Caco-2 (cell line): ENCODE measurements around the gene KREMEN1. TPM values are rescaled to one million over a fixed set of nuclear protein-coding genes. Genes with fewer than 3 reads are reported as not detected.
A peak's percentile ranks its signal among the peaks of the same experiment; 100 is the strongest.

Experiments
- BruUV-seq: library from RNA; stranded (reverse); fragments of 400-500 nt; replicated peaks from 2 replicates; lab custom pipeline; 2021; lab: Mats Ljungman, UMichigan
- CTCF ChIA-PET: fragments of 300-600 bp; sonication (Branson Sonifier 250); formaldehyde crosslinking; loops from one replicate; lab custom pipeline; 2022; ENCODE audit warnings: antibody characterized with exemption; lab: Charles Lee
- POLR2A ChIA-PET: fragments of 300-600 bp; sonication (Branson Sonifier 250); formaldehyde crosslinking; loops from one replicate; lab custom pipeline; 2022; ENCODE audit warnings: antibody characterized with exemption; lab: Charles Lee
- DNase-seq, 2 experiments: peaks; one replicate each; pipeline versions ENCODE4 v3.0.0 to v3.0.0-alpha.2; 2020 to 2022
- H3K27me3 ChIP-seq: replicated peaks from 2 replicates; pipeline ENCODE4 v1.6.0; 2011; ENCODE audit warnings: low read length; ENCODE audit not compliant: control insufficient read depth, insufficient read depth
- H3K36me3 ChIP-seq: 2 replicates; pipeline ENCODE4 v1.5.1; 2011; ENCODE audit warnings: low read length; ENCODE audit not compliant: control insufficient read depth, insufficient read depth
- H3K4me1 ChIP-seq: fragments of 250-450 bp; sonication (Bioruptor Pico); 2 replicates; pipeline ENCODE4 v1.5.1; 2020; ENCODE audit warnings: mild to moderate bottlenecking
- H3K4me3 ChIP-seq: 2 replicates; pipeline ENCODE4 v1.5.1; 2011; ENCODE audit warnings: low read depth, mild to moderate bottlenecking, control low read depth, low read length
- H3K9me3 ChIP-seq: fragments of 250-450 bp; sonication (Bioruptor Pico); 2 replicates; pipeline ENCODE4 v1.5.1; 2020; ENCODE audit warnings: mild to moderate bottlenecking, moderate library complexity
- H3K27ac Mint-ChIP-seq: one replicate; pipeline ENCODE4 v1.8.0; 2022; ENCODE audit warnings: mixed read lengths; ENCODE audit not compliant: unreplicated experiment
- H3K27me3 Mint-ChIP-seq: one replicate; pipeline ENCODE4 v1.8.0; 2022; ENCODE audit warnings: mixed read lengths; ENCODE audit not compliant: insufficient read depth, unreplicated experiment
- H3K36me3 Mint-ChIP-seq: one replicate; pipeline ENCODE4 v1.8.0; 2022; ENCODE audit warnings: mild to moderate bottlenecking, mixed read lengths; ENCODE audit not compliant: insufficient read depth, unreplicated experiment
- H3K4me1 Mint-ChIP-seq: one replicate; pipeline ENCODE4 v1.8.0; 2022; ENCODE audit warnings: low read depth, mixed read lengths; ENCODE audit not compliant: unreplicated experiment
- H3K4me3 Mint-ChIP-seq: one replicate; pipeline ENCODE4 v1.8.0; 2022; ENCODE audit warnings: mild to moderate bottlenecking, moderate library complexity, mixed read lengths; ENCODE audit not compliant: unreplicated experiment
- H3K9me3 Mint-ChIP-seq: one replicate; pipeline ENCODE4 v1.8.0; 2022; ENCODE audit warnings: mixed read lengths; ENCODE audit not compliant: unreplicated experiment
- CTCF ChIP-seq, 2 experiments: fragments of 200-600 bp in 1 of 2; IDR thresholded peaks; 1 replicate in 1 of 2; 2 replicates in 1 of 2; pipeline versions ENCODE4 v1.5.1 to v1.8.0; 2011 to 2022; ENCODE audit warnings: antibody characterized with exemption in 1 of 2, control low read depth in 1 of 2, inconsistent platforms in 1 of 2, low read depth in 1 of 2, low read length in 1 of 2, mild to moderate bottlenecking in 1 of 2, moderate library complexity in 1 of 2; ENCODE audit not compliant: insufficient read depth in 1 of 2, severe bottlenecking in 1 of 2, unreplicated experiment in 1 of 2
- intact Hi-C: fragments of 100-400 bp; cut with micrococcal nuclease; formaldehyde crosslinking; loops from one replicate; pipeline ENCODE4 v1.10.0; 2022; ENCODE audit not compliant: unreplicated experiment
- total RNA-seq: library from RNA; stranded (reverse); gene quantifications from 2 replicates; pipeline ENCODE4 v1.2.3, GENCODE V29; 2022

KREMEN1 gene
- total RNA-seq, 1 experiment from 2014 or later = 29.7 TPM

- no peak for TF ChIP-seq CTCF (IDR thresholded peaks at IDR 0.05; ENCODE audit: insufficient read depth in 1 of 2, low read depth in 1 of 2, low read length in 1 of 2, severe bottlenecking in 1 of 2, unreplicated experiment in 1 of 2)
- no peaks in the 10 kb centered on the region for H3K36me3 ChIP-seq
- DNase-seq = peak; percentile 39 to 54
- intact Hi-C loops = no loop called here
- no peaks in the 10 kb centered on the region for H3K9me3 ChIP-seq
- H3K4me3 Mint-ChIP-seq = peak overlapping the region; percentile 0
- peaks cover 33% of the 10 kb centered on the region for H3K36me3 Mint-ChIP-seq
- no peak overlapping the region for H3K4me3 ChIP-seq
- BruUV-seq = no TSS peak
- ChIA-PET POLR2A (no interaction called here), CTCF (interaction anchor here (0.6 kb wide), 1 partner anchor 530 kb away, joined by 12 read pairs; no protein-coding TSS in a partner anchor)
- no peaks in the 10 kb centered on the region for H3K27me3 ChIP-seq
- no peaks in the 10 kb centered on the region for H3K27me3 Mint-ChIP-seq
- H3K4me1 ChIP-seq = peaks cover 26% of the 10 kb centered on the region
- H3K9me3 Mint-ChIP-seq = no peaks in the 10 kb centered on the region
- peak overlapping the region; percentile 5 for H3K27ac Mint-ChIP-seq
- H3K4me1 Mint-ChIP-seq = peaks cover 16% of the 10 kb centered on the region
These were observed 24.2 kb downstream of the KREMEN1 start for GRCh38 chr22:29096736-29097669.

- no peak for DNase-seq
These were observed 25.5 kb downstream of the KREMEN1 start for GRCh38 chr22:29098296-29098695.

GRCh38 chr22:29102300-29102699 lies 29.5 kb downstream of the KREMEN1 start:
- no peak for DNase-seq
- Mint-ChIP-seq H3K9me3 (no peaks in the 10 kb centered on the region), H3K4me3 (no peak overlapping the region), H3K36me3 (peaks cover 18% of the 10 kb centered on the region), H3K4me1 (no peaks in the 10 kb centered on the region), H3K27me3 (no peaks in the 10 kb centered on the region), H3K27ac (no peak overlapping the region)
- H3K36me3 ChIP-seq = no peaks in the 10 kb centered on the region
- H3K4me1 ChIP-seq = no peaks in the 10 kb centered on the region; the same call in none of the 2 replicates
- H3K4me3 ChIP-seq = no peak overlapping the region
- POLR2A ChIA-PET = no interaction called here
- intact Hi-C loops = no loop called here
- BruUV-seq = no TSS peak
- no peaks in the 10 kb centered on the region for H3K9me3 ChIP-seq
- no peaks in the 10 kb centered on the region for H3K27me3 ChIP-seq
- no peak for TF ChIP-seq CTCF (IDR thresholded peaks at IDR 0.05; ENCODE audit: insufficient read depth in 1 of 2, low read depth in 1 of 2, low read length in 1 of 2, severe bottlenecking in 1 of 2, unreplicated experiment in 1 of 2)
- CTCF ChIA-PET = no interaction called here

More at GRCh38 chr22:29098296-29098695, 25.5 kb downstream of the KREMEN1 start:
- H3K9me3 ChIP-seq = no peaks in the 10 kb centered on the region
- Mint-ChIP-seq H3K4me1 (peaks cover 13% of the 10 kb centered on the region), H3K27me3 (no peaks in the 10 kb centered on the region), H3K9me3 (no peaks in the 10 kb centered on the region), H3K36me3 (peaks cover 33% of the 10 kb centered on the region), H3K27ac (no peak overlapping the region), H3K4me3 (no peak overlapping the region)
- H3K4me1 ChIP-seq = peaks cover 26% of the 10 kb centered on the region
- BruUV-seq = no TSS peak
- no peak overlapping the region for H3K4me3 ChIP-seq
- no peaks in the 10 kb centered on the region for H3K36me3 ChIP-seq
- ChIA-PET CTCF (no interaction called here), POLR2A (no interaction called here)
- TF ChIP-seq CTCF (IDR thresholded peaks at IDR 0.05; ENCODE audit: insufficient read depth in 1 of 2, low read depth in 1 of 2, low read length in 1 of 2, severe bottlenecking in 1 of 2, unreplicated experiment in 1 of 2) = no peak
- no peaks in the 10 kb centered on the region for H3K27me3 ChIP-seq
- intact Hi-C loops = no loop called here
